SK-N-SH treated with all-trans-retinoic acid at 6 μM for 48 hours (cell line): ENCODE data around the gene PDE1C.

Source experiments
- ARNTL ChIP-seq: fragments of 450-650 bp; formaldehyde crosslinking; IDR thresholded peaks from 2 replicates; pipeline ENCODE4 v1.5.0; 2020; ENCODE audit warnings: low read depth, mild to moderate bottlenecking, moderate library complexity, borderline replicate concordance
- OSR1 ChIP-seq: fragments of 250-450 bp; sonication (Bioruptor Pico); IDR thresholded peaks from 2 replicates; pipeline ENCODE4 v1.8.0; 2022; ENCODE audit warnings: moderate library complexity, mild to moderate bottlenecking, inconsistent platforms
- ZC3H10 ChIP-seq: fragments of 250-450 bp; sonication (Bioruptor Pico); IDR thresholded peaks from 2 replicates; pipeline ENCODE4 v1.5.1; 2021; ENCODE audit warnings: mild to moderate bottlenecking, moderate library complexity
- ZFP3 ChIP-seq: fragments of 250-450 bp; sonication (Bioruptor Pico); IDR thresholded peaks from 2 replicates; pipeline ENCODE4 v1.5.0; 2020; ENCODE audit warnings: mild to moderate bottlenecking, moderate library complexity
- ZFP30 ChIP-seq: fragments of 450-650 bp; formaldehyde crosslinking; IDR thresholded peaks from 2 replicates; pipeline ENCODE4 v1.5.0; 2022; ENCODE audit warnings: mild to moderate bottlenecking, moderate library complexity
- ZNF565 ChIP-seq: fragments of 450-650 bp; formaldehyde crosslinking; conservative IDR thresholded peaks from 2 replicates; pipeline ENCODE4 v1.5.0; 2020; ENCODE audit warnings: low read depth, mild to moderate bottlenecking, moderate library complexity
- ZNF70 ChIP-seq: fragments of 450-650 bp; formaldehyde crosslinking; IDR thresholded peaks from 2 replicates; pipeline ENCODE4 v1.5.0; 2020; ENCODE audit warnings: mild to moderate bottlenecking, moderate library complexity

GRCh38 chr7:32108651-32109050 is 38.4 kb upstream of the PDE1C start:
- TF ChIP-seq ZFP3 (CRISPR knock-in tag) (no peak), ARNTL (CRISPR knock-in tag) (no peak), ZC3H10 (CRISPR knock-in tag) (no peak), ZNF70 (CRISPR knock-in tag) (no peak), ZNF565 (no peak), OSR1 (CRISPR knock-in tag) (no peak), ZFP30 (CRISPR knock-in tag) (no peak)
